ENCODE measurements around the gene ZC3H12A.
"Not testable (repeated sequence)": the region's sequence is repeated elsewhere in the genome, so short reads cannot be mapped to it uniquely, and the experiment has no call there.

The ZC3H12A gene

DNA sequence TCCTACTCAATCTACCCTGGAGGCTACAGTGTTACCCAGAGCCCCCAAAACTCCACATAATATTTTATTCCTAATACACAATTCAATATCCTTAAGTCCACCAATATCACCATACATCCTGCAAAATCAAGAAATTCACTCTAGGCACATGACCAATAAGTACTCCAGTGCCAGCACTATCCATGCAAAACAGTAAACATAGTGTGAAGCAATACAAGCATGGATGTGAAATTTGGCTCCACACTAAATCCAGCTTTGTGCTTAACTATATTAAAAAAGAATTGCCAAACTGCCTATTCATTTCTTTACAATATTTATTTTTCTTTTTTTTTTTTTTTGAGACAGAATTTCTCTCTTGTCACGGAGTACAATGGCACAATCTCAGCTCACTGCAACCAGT is 43.2 kb downstream of the ZC3H12A start:
- Histone ChIP-seq H3K27ac (ENCODE audit: low read depth, low read length, poor library complexity, severe bottlenecking) (no peak overlapping the region), H3K9ac (ENCODE audit: low read length) (no peak overlapping the region), H3K79me2 (ENCODE audit: insufficient read depth, low read length) (0 out of 2 replicates have a peak, but pooled peaks cover 4% of the 10 kb centered on the region), H3K9me2 (ENCODE audit: low read depth, low read length) (no peaks in the 10 kb centered on the region), H3K27me3 (ENCODE audit: insufficient read depth, low read length) (no peaks in the 10 kb centered on the region), H3K9me3 (ENCODE audit: low read length) (no peaks in the 10 kb centered on the region), H2AFZ (ENCODE audit: low read length) (no peak overlapping the region), H3K36me3 (ENCODE audit: insufficient read depth, low read length) (0 out of 2 replicates have a peak, but pooled peaks cover 4% of the 10 kb centered on the region), H3K4me3 (ENCODE audit: low read depth, low read length, poor library complexity, severe bottlenecking) (no peak overlapping the region), H4K20me1 (ENCODE audit: insufficient read depth, low read length) (no peaks in the 10 kb centered on the region), H3K4me2 (ENCODE audit: low read length) (no peak overlapping the region), H3K4me1 (ENCODE audit: insufficient read depth, low read length, severe bottlenecking) (peaks cover 22% of the 10 kb centered on the region), H3F3A (ENCODE audit: insufficient read depth, low read length) (no peaks in the 10 kb centered on the region)
- TF ChIP-seq, protein P1, sequence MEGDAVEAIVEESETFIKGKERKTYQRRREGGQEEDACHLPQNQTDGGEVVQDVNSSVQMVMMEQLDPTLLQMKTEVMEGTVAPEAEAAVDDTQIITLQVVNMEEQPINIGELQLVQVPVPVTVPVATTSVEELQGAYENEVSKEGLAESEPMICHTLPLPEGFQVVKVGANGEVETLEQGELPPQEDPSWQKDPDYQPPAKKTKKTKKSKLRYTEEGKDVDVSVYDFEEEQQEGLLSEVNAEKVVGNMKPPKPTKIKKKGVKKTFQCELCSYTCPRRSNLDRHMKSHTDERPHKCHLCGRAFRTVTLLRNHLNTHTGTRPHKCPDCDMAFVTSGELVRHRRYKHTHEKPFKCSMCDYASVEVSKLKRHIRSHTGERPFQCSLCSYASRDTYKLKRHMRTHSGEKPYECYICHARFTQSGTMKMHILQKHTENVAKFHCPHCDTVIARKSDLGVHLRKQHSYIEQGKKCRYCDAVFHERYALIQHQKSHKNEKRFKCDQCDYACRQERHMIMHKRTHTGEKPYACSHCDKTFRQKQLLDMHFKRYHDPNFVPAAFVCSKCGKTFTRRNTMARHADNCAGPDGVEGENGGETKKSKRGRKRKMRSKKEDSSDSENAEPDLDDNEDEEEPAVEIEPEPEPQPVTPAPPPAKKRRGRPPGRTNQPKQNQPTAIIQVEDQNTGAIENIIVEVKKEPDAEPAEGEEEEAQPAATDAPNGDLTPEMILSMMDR (IDR thresholded peaks at IDR 0.05; ENCODE audit: low read length) = no peak
- TF ChIP-seq EZH2 (IDR thresholded peaks at IDR 0.05; ENCODE audit: borderline replicate concordance, low read length) = no peak

DNA sequence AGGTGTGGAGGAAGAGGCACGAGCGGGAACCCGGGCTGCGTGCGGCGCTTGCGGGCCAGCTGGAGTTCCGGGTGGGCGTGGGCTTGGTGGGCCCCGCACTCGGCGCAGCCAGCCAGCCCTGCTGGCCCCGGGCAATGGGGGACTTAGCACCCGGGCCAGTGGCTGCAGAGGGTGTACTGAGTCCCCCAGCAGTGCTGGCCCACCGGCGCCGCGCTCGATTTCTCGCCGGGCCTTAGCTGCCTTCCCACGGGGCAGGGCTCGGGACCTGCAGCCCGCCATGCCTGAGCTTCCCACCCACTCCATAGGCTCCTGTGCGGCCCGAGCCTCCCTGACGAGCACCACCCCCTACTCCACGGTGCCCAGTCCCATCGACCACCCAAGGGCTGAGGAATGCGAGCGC is 43.9 kb downstream of the ZC3H12A start:
- H3K27ac ChIP-seq (ENCODE audit: low read depth, low read length, poor library complexity, severe bottlenecking); H3K4me3 ChIP-seq (ENCODE audit: low read depth, low read length, poor library complexity, severe bottlenecking); H4K20me1 ChIP-seq (ENCODE audit: insufficient read depth, low read length); H3K9me3 ChIP-seq (ENCODE audit: low read length); H3F3A ChIP-seq (ENCODE audit: insufficient read depth, low read length); H3K79me2 ChIP-seq (ENCODE audit: insufficient read depth, low read length); H3K9ac ChIP-seq (ENCODE audit: low read length); H3K4me2 ChIP-seq (ENCODE audit: low read length); H2AFZ ChIP-seq (ENCODE audit: low read length); H3K36me3 ChIP-seq (ENCODE audit: insufficient read depth, low read length); H3K27me3 ChIP-seq (ENCODE audit: insufficient read depth, low read length); H3K9me2 ChIP-seq (ENCODE audit: low read depth, low read length): not testable (repeated sequence)
- peaks cover 21% of the 10 kb centered on the region for H3K4me1 ChIP-seq (ENCODE audit: insufficient read depth, low read length, severe bottlenecking)

DNA sequence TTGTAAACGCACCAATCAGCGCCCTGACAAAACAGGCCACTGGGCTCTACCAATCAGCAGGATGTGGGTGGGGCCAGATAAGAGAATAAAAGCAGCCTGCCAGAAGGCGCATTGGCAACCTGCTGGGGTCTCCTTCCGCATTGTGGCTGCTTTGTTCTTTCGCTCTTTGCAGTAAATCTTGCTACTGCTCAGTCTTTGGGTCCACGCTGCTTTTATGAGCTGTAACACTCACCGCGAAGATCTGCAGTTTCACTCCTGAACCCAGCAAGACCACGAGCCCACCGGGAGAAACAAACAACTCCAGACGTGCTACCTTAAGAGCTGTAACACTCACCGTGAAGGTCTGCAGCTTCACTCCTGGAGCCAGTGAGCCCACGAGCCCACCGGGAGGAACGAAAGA is 44.5 kb downstream of the ZC3H12A start:
- H3K9me3 ChIP-seq (ENCODE audit: low read length); H3F3A ChIP-seq (ENCODE audit: insufficient read depth, low read length); H3K27me3 ChIP-seq (ENCODE audit: insufficient read depth, low read length); H3K79me2 ChIP-seq (ENCODE audit: insufficient read depth, low read length); H3K9me2 ChIP-seq (ENCODE audit: low read depth, low read length); H3K36me3 ChIP-seq (ENCODE audit: insufficient read depth, low read length); H2AFZ ChIP-seq (ENCODE audit: low read length); H4K20me1 ChIP-seq (ENCODE audit: insufficient read depth, low read length): not testable (repeated sequence)
- peak overlapping the region; percentile 49; the same call in 1 of the 2 replicates for H3K9ac ChIP-seq (ENCODE audit: low read length)
- peak overlapping the region; percentile 59 for H3K27ac ChIP-seq (ENCODE audit: low read depth, low read length, poor library complexity, severe bottlenecking)
- H3K4me1 ChIP-seq (ENCODE audit: insufficient read depth, low read length, severe bottlenecking) = peaks cover 15% of the 10 kb centered on the region
- H3K4me2 ChIP-seq (ENCODE audit: low read length) = peak overlapping the region; percentile 14
- peak overlapping the region; percentile 24 for H3K4me3 ChIP-seq (ENCODE audit: low read depth, low read length, poor library complexity, severe bottlenecking)

DNA sequence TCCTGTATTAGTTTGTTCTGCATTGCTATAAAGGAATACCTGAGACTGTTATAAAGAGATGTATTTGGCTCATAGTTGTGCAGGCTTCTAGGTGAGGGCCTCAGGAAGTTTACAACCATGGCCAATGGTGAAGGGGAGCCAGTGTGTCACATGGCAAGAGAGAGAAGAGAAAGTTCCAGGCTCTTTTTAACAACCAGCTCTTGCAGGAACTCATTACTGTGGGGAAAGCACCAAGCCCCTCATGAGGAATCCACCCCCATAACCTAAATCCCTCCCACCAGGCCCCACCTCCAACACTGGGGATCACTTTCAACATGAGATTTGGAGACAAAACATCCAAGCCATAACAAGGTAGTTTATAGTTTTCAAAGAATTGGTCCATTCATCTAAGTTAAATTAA is 45.2 kb downstream of the ZC3H12A start:
- Histone ChIP-seq H3K9me2 (ENCODE audit: low read depth, low read length) (no peaks in the 10 kb centered on the region), H3K4me1 (ENCODE audit: insufficient read depth, low read length, severe bottlenecking) (peaks cover 15% of the 10 kb centered on the region), H4K20me1 (ENCODE audit: insufficient read depth, low read length) (no peaks in the 10 kb centered on the region), H2AFZ (ENCODE audit: low read length) (no peak overlapping the region), H3K79me2 (ENCODE audit: insufficient read depth, low read length) (no peaks in the 10 kb centered on the region), H3K4me3 (ENCODE audit: low read depth, low read length, poor library complexity, severe bottlenecking) (peak overlapping the region; percentile 24), H3K27me3 (ENCODE audit: insufficient read depth, low read length) (no peaks in the 10 kb centered on the region), H3K27ac (ENCODE audit: low read depth, low read length, poor library complexity, severe bottlenecking) (no peak overlapping the region), H3F3A (ENCODE audit: insufficient read depth, low read length) (no peaks in the 10 kb centered on the region), H3K4me2 (ENCODE audit: low read length) (peak overlapping the region; percentile 14), H3K9ac (ENCODE audit: low read length) (no peak overlapping the region; the same call in 1 of the 2 replicates), H3K9me3 (ENCODE audit: low read length) (peaks cover 3% of the 10 kb centered on the region; the same call in 1 of the 2 replicates), H3K36me3 (ENCODE audit: insufficient read depth, low read length) (no peaks in the 10 kb centered on the region)
- TF ChIP-seq, protein P1 (IDR thresholded peaks at IDR 0.05; ENCODE audit: low read length) = no peak
- TF ChIP-seq EZH2 (IDR thresholded peaks at IDR 0.05; ENCODE audit: borderline replicate concordance, low read length) = no peak

- not testable (repeated sequence) for H4K20me1 ChIP-seq (ENCODE audit: insufficient read depth, low read length); H3K9me2 ChIP-seq (ENCODE audit: low read depth, low read length); H3K4me3 ChIP-seq (ENCODE audit: low read depth, low read length, poor library complexity, severe bottlenecking); H3K9me3 ChIP-seq (ENCODE audit: low read length); H3F3A ChIP-seq (ENCODE audit: insufficient read depth, low read length); H3K79me2 ChIP-seq (ENCODE audit: insufficient read depth, low read length); H3K27ac ChIP-seq (ENCODE audit: low read depth, low read length, poor library complexity, severe bottlenecking); H3K27me3 ChIP-seq (ENCODE audit: insufficient read depth, low read length); H2AFZ ChIP-seq (ENCODE audit: low read length); H3K4me1 ChIP-seq (ENCODE audit: insufficient read depth, low read length, severe bottlenecking); H3K4me2 ChIP-seq (ENCODE audit: low read length); H3K36me3 ChIP-seq (ENCODE audit: insufficient read depth, low read length); H3K9ac ChIP-seq (ENCODE audit: low read length)
Observed at GRCh38 chr1:37529888-37530287, 55.5 kb downstream of the ZC3H12A start.

- H3K27me3 ChIP-seq (ENCODE audit: insufficient read depth, low read length); H3K4me1 ChIP-seq (ENCODE audit: insufficient read depth, low read length, severe bottlenecking); H3K9ac ChIP-seq (ENCODE audit: low read length); H3K4me3 ChIP-seq (ENCODE audit: low read depth, low read length, poor library complexity, severe bottlenecking); H3K79me2 ChIP-seq (ENCODE audit: insufficient read depth, low read length); H3K9me2 ChIP-seq (ENCODE audit: low read depth, low read length); H3K9me3 ChIP-seq (ENCODE audit: low read length); H4K20me1 ChIP-seq (ENCODE audit: insufficient read depth, low read length); H2AFZ ChIP-seq (ENCODE audit: low read length); H3K4me2 ChIP-seq (ENCODE audit: low read length); H3F3A ChIP-seq (ENCODE audit: insufficient read depth, low read length); H3K27ac ChIP-seq (ENCODE audit: low read depth, low read length, poor library complexity, severe bottlenecking): not testable (repeated sequence)
- peaks cover 24% of the 10 kb centered on the region; the same call in 1 of the 2 replicates for H3K36me3 ChIP-seq (ENCODE audit: insufficient read depth, low read length)
Observed at GRCh38 chr1:37532418-37533156, 58.2 kb downstream of the ZC3H12A start.

Data from OCI-LY1 (cell line).